HG03045 (cell line): ENCODE measurements around the gene PLCB1.
"Not testable (repeated sequence)": the region's sequence is repeated elsewhere in the genome, so short reads cannot be mapped to it uniquely, and the experiment has no call there.

Experiments used
- ATAC-seq: cut with Tn5 transposase; IDR thresholded peaks from one replicate; pipeline ENCODE4 v1.9.1; 2021; ENCODE audit warnings: mild to moderate bottlenecking, moderate library complexity; ENCODE audit not compliant: unreplicated experiment

PLCB1 gene

DNA sequence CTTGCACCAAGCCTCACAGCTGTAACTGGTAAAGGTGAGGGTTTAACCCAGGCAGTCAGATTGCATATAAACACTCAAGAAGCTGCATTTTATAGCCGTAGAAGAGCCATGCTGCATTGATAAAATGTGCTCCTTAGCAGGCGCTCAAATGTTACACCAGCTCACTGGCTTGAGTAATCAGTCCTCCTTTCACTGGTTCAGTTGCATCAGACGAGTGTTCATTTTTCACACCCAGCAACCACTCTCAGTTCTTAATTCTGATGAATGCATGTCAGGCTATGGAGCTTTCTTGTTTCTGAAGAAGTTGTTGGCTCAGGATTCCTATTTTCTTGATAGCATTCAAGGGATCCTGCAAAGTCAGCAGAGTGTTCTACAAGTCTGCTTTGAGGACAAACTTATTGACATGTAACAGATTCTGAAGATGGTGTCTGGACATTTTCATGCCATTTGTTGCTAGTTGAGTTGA, 198.3 kb downstream of the PLCB1 start:
- no peak for ATAC-seq

DNA sequence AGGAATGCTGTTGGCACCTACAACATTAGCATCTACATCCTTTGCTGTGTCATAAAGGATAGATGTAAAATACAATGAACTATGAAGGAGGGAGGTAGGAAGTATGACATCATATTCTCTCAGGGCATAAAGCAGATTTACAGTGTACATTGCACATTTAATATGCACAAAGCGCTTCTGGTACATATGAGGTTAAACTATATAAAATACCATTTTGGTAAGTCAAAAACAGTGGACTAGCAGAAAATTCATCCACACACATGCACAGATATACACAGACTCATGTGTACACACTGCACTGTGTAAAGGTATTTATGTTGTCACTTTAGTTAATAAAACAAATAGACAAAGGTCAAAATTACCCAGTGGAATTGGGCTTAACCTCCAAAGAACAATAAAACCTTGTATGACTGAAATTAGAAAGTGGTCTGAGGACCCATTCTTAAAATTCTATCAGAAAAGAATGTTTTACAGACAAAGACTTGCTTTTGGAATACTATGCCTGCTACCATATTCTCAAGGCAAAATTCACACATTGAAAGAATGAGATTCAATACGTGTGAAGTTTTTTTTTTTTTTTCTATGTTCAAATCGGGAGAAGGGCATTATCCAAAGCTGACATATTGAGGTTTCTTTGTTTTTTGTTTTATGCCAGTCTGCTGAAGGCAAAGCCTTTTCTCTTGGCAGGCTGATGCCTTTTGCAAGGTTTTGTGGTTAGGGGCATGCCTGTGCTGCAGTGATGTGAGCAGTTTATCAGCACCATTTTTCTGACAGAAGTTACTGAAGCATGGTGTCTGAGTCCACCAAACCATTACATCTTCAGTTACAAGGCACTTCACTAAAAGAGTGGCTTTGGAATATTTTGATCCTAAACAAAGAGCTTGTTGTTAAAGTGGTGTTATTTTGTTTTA, 199.0 kb downstream of the PLCB1 start:
- no peak for ATAC-seq

- no peak for ATAC-seq
Measured at GRCh38 chr20:8331740-8332412, 199.8 kb downstream of the PLCB1 start.

- ATAC-seq: no peak
Measured at GRCh38 chr20:8334641-8335040, 202.6 kb downstream of the PLCB1 start.

DNA sequence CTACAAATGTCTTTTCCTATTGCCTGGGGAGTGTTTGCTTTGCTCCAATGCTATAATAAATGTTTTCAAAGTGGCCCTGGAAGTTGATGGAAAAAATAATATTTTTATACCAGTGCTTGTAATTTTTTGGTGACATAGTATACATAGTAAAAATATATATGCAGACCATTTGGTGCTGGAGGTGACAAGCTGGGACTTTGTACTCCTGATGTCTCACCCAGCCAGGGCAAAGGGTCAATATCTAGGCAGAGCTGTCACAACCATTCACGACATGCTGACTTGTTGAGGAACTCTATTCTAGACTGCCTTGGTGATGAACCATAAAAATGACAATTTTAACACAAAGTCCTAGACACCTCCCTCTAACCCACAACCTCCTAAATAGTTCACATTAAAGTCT, 203.0 kb downstream of the PLCB1 start:
- no peak for ATAC-seq

GRCh38 chr20:8335495-8336195, 203.6 kb downstream of the PLCB1 start:
- ATAC-seq: no peak

DNA sequence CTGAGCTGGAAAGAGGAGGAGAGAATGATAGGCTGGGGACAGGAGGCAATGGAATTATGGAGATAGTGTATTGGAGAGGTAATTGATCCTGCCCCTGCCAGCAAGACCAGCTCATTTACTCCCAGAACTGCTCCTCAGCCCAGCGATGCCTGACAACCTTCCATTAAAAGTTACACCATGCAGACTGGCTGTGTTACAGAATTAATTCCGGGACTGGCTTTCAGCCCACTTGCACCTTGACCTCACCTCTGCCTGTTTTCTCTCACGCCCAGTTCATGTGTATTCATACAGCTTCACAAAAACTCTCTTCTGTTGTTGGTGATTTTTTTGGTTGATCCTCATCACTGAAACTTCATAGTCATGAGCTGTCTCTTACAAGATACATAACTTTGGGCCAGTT, 207.3 kb downstream of the PLCB1 start:
- no peak for ATAC-seq

DNA sequence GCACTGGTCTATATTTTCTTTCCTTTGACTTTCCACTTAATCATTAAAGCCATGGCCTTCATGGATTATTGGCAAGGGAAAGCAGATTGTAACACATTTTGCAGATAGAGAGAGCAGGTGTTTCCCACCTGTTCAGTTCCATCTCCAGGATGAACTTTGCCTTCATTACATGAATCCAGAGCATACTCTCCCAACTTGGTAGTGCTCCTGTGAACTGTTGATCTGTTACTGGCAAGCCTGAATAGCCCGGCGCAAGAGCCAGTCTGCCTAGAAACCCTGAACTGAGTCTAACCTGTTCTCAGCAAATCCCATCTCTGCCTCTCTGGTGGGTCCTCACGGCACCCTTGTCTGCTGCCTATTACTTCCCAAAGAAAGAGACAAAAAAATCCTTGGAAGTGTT, 210.3 kb downstream of the PLCB1 start:
- no peak for ATAC-seq

DNA sequence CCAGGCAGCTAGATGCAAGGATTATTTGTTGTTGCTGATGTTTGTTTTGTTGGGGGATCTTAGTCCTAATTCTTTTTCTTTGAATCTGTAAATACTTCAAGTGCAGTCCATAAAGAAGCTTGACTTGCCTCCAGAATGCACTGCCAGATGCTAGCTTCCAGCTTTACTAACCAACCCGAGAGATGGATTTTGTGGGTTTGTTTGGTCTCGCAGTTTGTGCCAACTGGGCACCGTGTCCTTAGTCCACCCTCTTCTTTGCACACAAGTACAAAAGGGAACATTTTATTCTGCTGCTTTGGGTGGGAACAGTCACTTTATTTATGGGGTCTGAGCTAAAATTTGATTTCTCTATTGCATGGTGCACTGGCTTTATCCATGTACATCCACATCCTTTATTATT, 212.0 kb downstream of the PLCB1 start:
- no peak for ATAC-seq

GRCh38 chr20:8344631-8345030, 212.6 kb downstream of the PLCB1 start:
- ATAC-seq: no peak

- no peak for ATAC-seq
Measured at GRCh38 chr20:8346700-8347270, 214.7 kb downstream of the PLCB1 start.

DNA sequence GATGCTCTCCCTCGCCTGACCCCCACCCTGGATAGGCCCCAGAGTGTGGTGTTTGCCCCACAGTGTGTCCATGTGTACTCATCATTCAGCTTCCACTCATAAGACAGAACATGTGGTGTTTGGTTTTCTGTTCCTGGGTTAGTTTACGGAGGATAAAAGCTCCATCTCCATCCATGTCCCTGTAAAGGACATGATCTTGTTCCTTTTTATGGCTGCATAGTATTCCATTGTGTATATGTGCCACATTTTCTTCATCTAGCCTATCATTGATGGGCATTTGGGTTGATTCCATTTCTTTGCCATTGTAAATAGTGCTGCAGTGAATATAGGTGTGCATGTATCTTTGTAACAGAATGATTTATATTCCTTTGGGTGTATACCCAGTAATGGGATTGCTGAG, 218.2 kb downstream of the PLCB1 start:
- not testable (repeated sequence) for ATAC-seq

DNA sequence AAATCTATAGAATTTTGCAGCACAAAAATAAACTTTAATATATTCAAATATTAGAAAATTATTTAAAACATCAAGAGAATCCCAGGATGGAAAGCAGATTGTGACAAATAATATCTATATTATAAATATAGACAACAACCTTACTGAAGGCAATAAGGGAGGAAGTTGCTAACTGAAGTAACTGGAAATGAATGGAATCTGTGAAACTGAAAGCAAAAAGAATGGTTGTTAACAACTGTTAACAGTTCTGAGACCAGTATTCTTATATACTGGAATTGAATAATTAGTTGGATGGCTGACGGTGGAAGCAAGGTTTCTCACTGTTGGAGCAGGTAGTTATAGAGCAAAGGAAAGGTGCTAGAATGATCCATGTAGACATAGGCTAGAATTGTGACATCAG, 220.4 kb downstream of the PLCB1 start:
- no peak for ATAC-seq

GRCh38 chr20:8353512-8353911, 221.4 kb downstream of the PLCB1 start:
- no peak for ATAC-seq

DNA sequence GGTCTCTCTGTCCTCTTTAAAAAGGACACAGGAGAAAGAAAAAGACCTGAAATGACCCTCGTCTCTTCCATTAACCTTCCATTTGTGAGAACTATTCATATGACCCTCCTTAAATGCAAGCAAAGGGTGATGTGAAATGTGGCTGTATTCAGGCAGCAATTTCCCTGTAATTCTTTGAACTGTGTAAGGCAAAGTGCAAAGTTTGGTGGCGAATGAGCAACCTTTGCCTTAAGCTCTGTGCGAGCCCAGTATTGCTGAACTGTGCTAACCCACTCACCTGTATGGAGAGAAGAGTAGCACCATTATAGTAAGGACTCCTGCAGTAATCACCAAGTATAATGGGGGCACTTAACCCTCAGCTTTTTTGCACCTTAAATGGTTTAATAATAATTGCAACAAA, 223.4 kb downstream of the PLCB1 start:
- no peak for ATAC-seq

DNA sequence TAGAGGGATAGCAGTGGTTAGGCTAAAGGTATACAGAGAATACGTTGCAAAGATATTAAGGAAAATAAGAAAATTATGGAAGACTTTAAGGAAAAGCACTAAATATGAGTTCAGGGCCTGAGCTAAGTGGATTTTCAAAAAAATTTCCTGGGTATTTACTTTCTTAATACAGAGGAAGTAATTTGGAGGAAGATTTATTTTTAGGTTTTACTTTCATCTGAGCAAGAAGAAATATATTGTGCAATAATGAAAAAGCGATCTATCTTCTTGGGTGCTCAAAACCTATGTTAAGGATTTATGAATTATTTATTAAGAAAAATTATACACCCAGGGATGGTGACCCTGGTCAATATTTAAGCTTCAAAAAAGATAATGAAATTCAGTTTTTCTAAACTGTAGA, 224.7 kb downstream of the PLCB1 start:
- ATAC-seq: no peak

DNA sequence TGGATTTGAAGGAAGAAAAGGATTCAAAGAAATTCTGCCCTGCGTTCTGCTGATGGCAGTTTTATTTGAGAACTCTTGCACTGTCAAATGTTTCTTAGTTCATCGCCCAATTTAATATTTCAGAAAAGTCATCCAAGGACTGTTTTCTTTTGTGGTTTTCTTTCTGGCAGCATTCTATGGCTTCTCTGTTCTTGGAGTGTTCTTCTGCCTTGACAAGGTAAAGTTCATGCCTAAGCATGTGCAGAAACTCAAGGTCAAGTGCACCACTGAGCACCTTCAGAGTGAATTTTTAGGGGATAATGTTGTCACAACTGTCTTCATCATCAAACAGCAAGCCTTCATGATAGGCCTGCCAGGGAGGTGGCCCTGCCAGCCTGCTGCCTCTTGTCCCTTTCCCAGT, 225.6 kb downstream of the PLCB1 start:
- ATAC-seq: no peak

DNA sequence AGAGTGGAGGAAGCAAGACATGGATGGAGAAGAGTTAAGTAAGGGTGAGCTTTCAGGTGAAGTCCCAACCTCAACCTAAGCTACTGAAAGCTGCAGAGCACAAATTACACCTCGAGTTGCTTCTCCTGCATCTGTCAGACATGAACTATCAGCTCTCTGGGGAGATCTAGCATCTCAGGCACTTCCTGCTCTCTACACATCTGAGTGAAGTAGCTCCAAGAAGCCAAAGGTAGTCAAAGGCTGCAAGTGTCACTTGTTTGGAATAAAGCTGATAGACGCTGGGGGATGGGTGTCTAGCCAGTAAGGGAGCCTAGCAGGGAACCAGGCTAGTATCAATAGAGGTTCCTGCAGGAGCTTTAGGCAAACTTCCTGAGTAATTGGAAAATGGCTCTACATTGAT, 228.0 kb downstream of the PLCB1 start:
- no peak for ATAC-seq

- no peak for ATAC-seq
Measured at GRCh38 chr20:8361006-8361652, 229.1 kb downstream of the PLCB1 start.

DNA sequence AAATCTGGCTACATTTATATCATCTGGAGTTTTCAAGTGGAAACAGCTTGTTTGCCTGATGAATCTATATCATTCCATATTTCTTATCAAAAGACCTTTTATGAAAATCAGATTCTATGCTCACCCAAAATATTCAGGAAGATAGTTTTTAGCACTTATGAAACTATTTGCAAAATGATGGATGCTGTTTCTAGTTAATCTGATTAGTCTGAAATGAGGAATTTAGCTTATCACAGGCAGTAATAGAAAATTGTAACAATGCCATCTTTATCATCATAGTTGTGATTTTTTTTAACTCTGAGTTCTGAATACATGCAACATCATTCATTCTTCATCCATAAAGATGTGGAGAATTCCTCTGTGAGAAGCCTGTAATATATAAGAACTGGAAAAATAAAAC, 229.7 kb downstream of the PLCB1 start:
- ATAC-seq: no peak

GRCh38 chr20:8362457-8362856, 230.4 kb downstream of the PLCB1 start:
- ATAC-seq: no peak
